ENCODE data around the gene NFIX.

DNA sequence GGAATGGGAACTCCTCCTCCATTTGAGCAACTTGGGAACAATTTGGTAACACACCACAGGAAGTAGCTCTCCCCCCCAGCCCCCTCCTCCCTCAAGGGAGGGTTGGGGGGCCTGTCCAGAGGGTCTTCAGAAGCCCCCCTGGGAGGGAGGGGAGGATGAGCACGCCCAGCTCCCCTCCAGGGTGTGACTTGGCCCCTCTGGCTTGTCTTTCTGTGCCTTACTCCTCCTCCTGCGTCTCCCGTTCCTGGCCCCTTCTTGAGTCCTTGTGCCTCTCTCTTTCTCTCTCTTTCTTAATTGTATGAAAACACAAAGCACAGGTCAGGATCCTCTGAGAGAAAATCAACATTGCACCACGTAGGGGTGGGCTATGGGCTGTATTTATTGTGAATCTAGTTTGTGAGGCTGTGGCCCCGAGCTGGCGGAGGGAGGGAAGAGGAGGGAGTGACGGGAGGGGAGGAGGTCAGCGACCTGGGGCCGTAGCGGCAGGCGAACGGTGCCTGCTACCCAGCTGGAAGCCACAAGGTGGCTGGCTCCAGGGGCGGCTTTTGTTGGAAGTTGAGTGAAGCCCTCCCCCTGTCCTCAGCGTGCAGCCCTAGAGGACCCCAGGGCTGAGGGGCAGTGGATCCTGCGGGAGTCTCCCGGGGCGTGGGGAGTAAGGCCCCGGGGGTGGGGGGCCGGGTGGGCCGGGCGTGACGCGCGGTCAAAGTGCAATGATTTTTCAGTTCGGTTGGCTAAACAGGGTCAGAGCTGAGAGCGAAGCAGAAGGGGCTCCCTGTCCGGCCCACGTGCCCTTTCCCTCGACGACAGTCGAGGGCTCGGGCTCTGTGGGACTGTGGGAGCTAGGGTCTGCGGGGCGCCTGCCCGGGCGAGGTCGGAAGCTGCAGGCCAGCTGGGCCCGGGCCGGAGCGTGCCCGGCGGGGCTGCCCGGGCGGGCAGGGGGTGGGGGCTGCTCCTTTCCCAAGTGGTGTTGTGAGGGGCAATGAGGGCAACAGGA, 101.0 kb downstream of the NFIX start:
- peak in 1 of 4 experiments; percentile 40 for TF ChIP-seq CTCF (IDR thresholded peaks at IDR 0.05)
- no peak for TF ChIP-seq POLR2A (IDR thresholded peaks at IDR 0.05)
